K562 (cell line): ENCODE measurements around the gene ZNF774. TPM values are rescaled to one million over a fixed set of nuclear protein-coding genes. Genes with fewer than 3 reads are reported as not detected.

ENCODE experiments used
- CC2D1A ChIP-seq: fragments of 450-650 bp; IDR thresholded peaks from 2 replicates; pipeline ENCODE4 v1.6.1; 2017; ENCODE audit warnings: mild to moderate bottlenecking
- CREB3L1 ChIP-seq: fragments of 450-650 bp; IDR thresholded peaks from 2 replicates; pipeline ENCODE4 v1.6.1; 2014; ENCODE audit warnings: low read depth, mild to moderate bottlenecking, moderate library complexity, borderline replicate concordance
- CTBP1 ChIP-seq: fragments of 450-650 bp; IDR thresholded peaks from 2 replicates; pipeline ENCODE4 v1.6.1; 2016; ENCODE audit warnings: borderline replicate concordance
- DEAF1 ChIP-seq: fragments of 450-650 bp; formaldehyde crosslinking; IDR thresholded peaks from 2 replicates; pipeline ENCODE4 v1.4.0; 2020; ENCODE audit warnings: mild to moderate bottlenecking, moderate library complexity
- ELF1 ChIP-seq: fragments of 200-800 bp; sonication (Bioruptor generic); IDR thresholded peaks from 2 replicates; pipeline ENCODE4 v1.6.1; 2016; ENCODE audit warnings: missing genetic modification characterization, missing compliant biosample characterization
- HNRNPH1 ChIP-seq: fragments of 200-400 bp; formaldehyde crosslinking; optimal IDR thresholded peaks from 2 replicates; pipeline ENCODE3; 2017; ENCODE audit warnings: low read depth, mild to moderate bottlenecking, low read length, moderate library complexity
- MNT ChIP-seq, 2 experiments: fragments of 450-650 bp; conservative IDR thresholded peaks; 2 replicates each; pipeline ENCODE4 v1.6.1; 2017; ENCODE audit warnings: mild to moderate bottlenecking in 2 of 2, moderate library complexity in 2 of 2
- NFYB ChIP-seq: IDR thresholded peaks from 2 replicates; pipeline ENCODE4 v1.6.1; 2011; ENCODE audit warnings: mild to moderate bottlenecking, moderate library complexity; ENCODE audit not compliant: insufficient read length; ENCODE audit errors: extremely low read depth
- PRDM10 ChIP-seq: fragments of 450-650 bp; IDR thresholded peaks from 2 replicates; pipeline ENCODE4 v1.6.1; 2018; ENCODE audit not compliant: partially characterized antibody
- RFX1 ChIP-seq: fragments of 450-650 bp; IDR thresholded peaks from 2 replicates; pipeline ENCODE4 v1.6.1; 2016; ENCODE audit warnings: mild to moderate bottlenecking, moderate library complexity
- SP2 ChIP-seq: IDR thresholded peaks from 2 replicates; pipeline ENCODE4 v1.6.1; 2011; ENCODE audit warnings: mild to moderate bottlenecking, low read depth, low read length, moderate library complexity; ENCODE audit not compliant: poor library complexity, severe bottlenecking; ENCODE audit errors: extremely low read depth
- SRF ChIP-seq, 2 experiments: fragments of 250-450, 450-650 bp in 1 of 2; sonication (Bioruptor Pico) in 1 of 2; sonication (generic) in 1 of 2; formaldehyde crosslinking; IDR thresholded peaks; 2 replicates each; pipeline versions ENCODE4 v1.5.0 to v1.5.1; 2020 to 2022; ENCODE audit warnings: mild to moderate bottlenecking in 1 of 2, missing genetic modification reagents in 1 of 2
- polyA plus RNA-seq, 8 experiments: library from polyadenylated mRNA; depleted of rRNA in 4 of 8; stranded (reverse) in 5 of 8; unstranded in 3 of 8; fragments of >200 nt; fragmentation: Nextera tagmentation in 2 of 8; fragmentation: Illumina TruSeq in 1 of 8; extraction: Ambion mirVana in 2 of 8; extraction: Trizol in 1 of 8; gene quantifications; 2 replicates each; pipeline versions ENCODE4 v1.2.1 to v1.2.3, GENCODE V29; 2011 to 2014; ENCODE audit warnings: inconsistent platforms in 1 of 8, missing spikeins in 1 of 8
- total RNA-seq, 7 experiments: library from RNA; depleted of rRNA in 6 of 7; stranded (reverse); fragments of >200 nt in 6 of 7; fragmentation: Illumina TruSeq in 2 of 7; extraction: Trizol in 2 of 7; gene quantifications; 2 replicates each; pipeline versions ENCODE4 v1.2.1 to v1.2.3, GENCODE V29; 2011 to 2021; ENCODE audit warnings: low replicate concordance in 1 of 7

The ZNF774 gene
- total and polyA plus RNA-seq, 9 of the 15 experiments (the other 6 are each of a cell fraction or from before 2014, with no cell fraction given): 0.32 to 2.0 (median 1.2) TPM

- TF ChIP-seq PRDM10 (no peak), MNT (conservative IDR thresholded peaks at IDR 0.05) (peak in 1 of 2 experiments; percentile 60; a peak in 1 of 4 replicates), HNRNPH1 (no peak), NFYB (peak; percentile 96), SP2 (peak; percentile 79), CREB3L1 (peak; percentile 84; the same call in 1 of the 2 replicates), CC2D1A (no peak), CTBP1 (peak; percentile 64; the same call in 1 of the 2 replicates), ELF1 (tag) (peak; percentile 53), SRF (CRISPR knock-in tag; IDR thresholded peaks at IDR 0.05) (no peak), DEAF1 (CRISPR knock-in tag) (0 out of 2 replicates have a peak, but pooled peaks have one; percentile 4), RFX1 (peak; percentile 92)
Measured at GRCh38 chr15:90352107-90352893, at the start of gene ZNF774 (continued).
